MM.1S (cell line): ENCODE measurements around the gene AGPAT3.

Source experiments
- DNase-seq: peaks from one replicate; pipeline ENCODE4 v3.0.0-alpha.2; 2015
- H2AFZ ChIP-seq: fragments of 300-600 bp; sonication (generic); 2 replicates; pipeline ENCODE4 v1.6.0; 2016; ENCODE audit warnings: antibody characterized with exemption, low read length
- H3F3A ChIP-seq: fragments of 300-600 bp; sonication (generic); 2 replicates; pipeline ENCODE4 v1.6.1; 2016; ENCODE audit warnings: mild to moderate bottlenecking, antibody characterized with exemption, low read length, moderate library complexity, mixed read lengths; ENCODE audit not compliant: insufficient read depth
- H3K27ac ChIP-seq: fragments of 300-600 bp; sonication (generic); 2 replicates; pipeline ENCODE4 v1.5.1; 2016; ENCODE audit warnings: mild to moderate bottlenecking, low read length
- H3K27me3 ChIP-seq: fragments of 300-600 bp; sonication (generic); replicated peaks from 2 replicates; pipeline ENCODE4 v1.6.0; 2016; ENCODE audit warnings: low read length; ENCODE audit not compliant: insufficient read depth
- H3K36me3 ChIP-seq: fragments of 300-600 bp; sonication (generic); replicated peaks from 2 replicates; pipeline ENCODE4 v1.6.1; 2016; ENCODE audit warnings: mild to moderate bottlenecking, low read length, mixed read lengths; ENCODE audit not compliant: insufficient read depth
- H3K4me1 ChIP-seq: fragments of 300-600 bp; sonication (generic); 2 replicates; pipeline ENCODE4 v1.6.1; 2016; ENCODE audit warnings: low read length, mixed read lengths
- H3K4me2 ChIP-seq: fragments of 300-600 bp; sonication (generic); 2 replicates; pipeline ENCODE4 v1.6.0; 2016; ENCODE audit warnings: low read depth, low read length
- H3K4me3 ChIP-seq: fragments of 300-600 bp; sonication (generic); 2 replicates; pipeline ENCODE4 v1.5.1; 2016; ENCODE audit warnings: low read length, mixed read lengths
- H3K79me2 ChIP-seq: fragments of 300-600 bp; sonication (generic); 2 replicates; pipeline ENCODE4 v1.6.1; 2016; ENCODE audit warnings: mixed run types, low read length, mixed read lengths
- H3K9ac ChIP-seq: fragments of 300-600 bp; sonication (generic); 2 replicates; pipeline ENCODE4 v1.6.1; 2016; ENCODE audit warnings: low read length, mixed read lengths
- H3K9me2 ChIP-seq: fragments of 300-600 bp; sonication (generic); replicated peaks from 2 replicates; pipeline ENCODE4 v1.6.1; 2016; ENCODE audit warnings: mild to moderate bottlenecking, low read length, mixed read lengths; ENCODE audit not compliant: insufficient read depth
- H3K9me3 ChIP-seq: fragments of 300-600 bp; sonication (generic); replicated peaks from 2 replicates; pipeline ENCODE4 v1.6.1; 2016; ENCODE audit warnings: mild to moderate bottlenecking, low read length, mixed read lengths; ENCODE audit not compliant: insufficient read depth
- H4K20me1 ChIP-seq: fragments of 300-600 bp; sonication (generic); 2 replicates; pipeline ENCODE4 v1.6.1; 2016; ENCODE audit warnings: mild to moderate bottlenecking, low read length, moderate library complexity, mixed read lengths; ENCODE audit not compliant: insufficient read depth
- EZH2 ChIP-seq: fragments of 300-600 bp; sonication (generic); optimal IDR thresholded peaks from 2 replicates; pipeline ENCODE3; 2017; ENCODE audit warnings: low read depth, mild to moderate bottlenecking, antibody characterized with exemption, low read length, mixed read lengths
- EZH2phosphoT487 ChIP-seq: fragments of 300-600 bp; sonication (generic); IDR thresholded peaks from 2 replicates; pipeline ENCODE4 v1.6.1; 2018; ENCODE audit warnings: antibody characterized with exemption, low read length
- TF ChIP-seq, protein P1 (sequence below): fragments of 300-600 bp; sonication (generic); IDR thresholded peaks from 2 replicates; pipeline ENCODE4 v1.5.1; 2016; ENCODE audit warnings: antibody characterized with exemption, low read length, mixed read lengths

AGPAT3 gene

DNA sequence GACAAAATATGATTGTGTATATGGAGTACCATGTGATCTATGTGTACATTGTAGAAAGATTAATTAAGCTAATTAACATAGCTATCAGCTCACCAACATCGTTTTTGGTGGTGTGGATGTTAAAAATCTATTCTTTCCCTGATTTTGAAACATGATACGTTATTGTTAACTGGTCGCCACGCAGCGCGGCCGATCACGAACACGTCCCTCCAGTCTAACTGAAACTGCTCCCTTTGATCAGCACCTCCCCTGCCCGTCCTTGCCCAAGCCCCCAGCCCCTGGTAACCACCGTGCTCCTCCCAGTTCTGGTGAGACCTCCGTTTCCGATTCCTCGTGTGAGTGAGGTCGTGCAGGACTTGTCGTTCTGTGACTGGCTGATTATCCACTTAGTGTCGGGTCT is 67.0 kb downstream of the AGPAT3 start:
- Histone ChIP-seq H3K9me2 (no peaks in the 10 kb centered on the region), H3K9me3 (no peaks in the 10 kb centered on the region), H3K27me3 (no peaks in the 10 kb centered on the region), H3F3A (no peaks in the 10 kb centered on the region), H3K27ac (no peak overlapping the region), H3K4me3 (no peak overlapping the region), H3K36me3 (no peaks in the 10 kb centered on the region; the same call in 1 of the 2 replicates), H3K9ac (no peak overlapping the region), H2AFZ (no peak overlapping the region), H4K20me1 (0 out of 2 replicates have a peak, but pooled peaks cover 3% of the 10 kb centered on the region), H3K4me2 (no peak overlapping the region), H3K4me1 (no peaks in the 10 kb centered on the region), H3K79me2 (peaks cover 93% of the 10 kb centered on the region)
- no peak for DNase-seq
- TF ChIP-seq, protein P1, sequence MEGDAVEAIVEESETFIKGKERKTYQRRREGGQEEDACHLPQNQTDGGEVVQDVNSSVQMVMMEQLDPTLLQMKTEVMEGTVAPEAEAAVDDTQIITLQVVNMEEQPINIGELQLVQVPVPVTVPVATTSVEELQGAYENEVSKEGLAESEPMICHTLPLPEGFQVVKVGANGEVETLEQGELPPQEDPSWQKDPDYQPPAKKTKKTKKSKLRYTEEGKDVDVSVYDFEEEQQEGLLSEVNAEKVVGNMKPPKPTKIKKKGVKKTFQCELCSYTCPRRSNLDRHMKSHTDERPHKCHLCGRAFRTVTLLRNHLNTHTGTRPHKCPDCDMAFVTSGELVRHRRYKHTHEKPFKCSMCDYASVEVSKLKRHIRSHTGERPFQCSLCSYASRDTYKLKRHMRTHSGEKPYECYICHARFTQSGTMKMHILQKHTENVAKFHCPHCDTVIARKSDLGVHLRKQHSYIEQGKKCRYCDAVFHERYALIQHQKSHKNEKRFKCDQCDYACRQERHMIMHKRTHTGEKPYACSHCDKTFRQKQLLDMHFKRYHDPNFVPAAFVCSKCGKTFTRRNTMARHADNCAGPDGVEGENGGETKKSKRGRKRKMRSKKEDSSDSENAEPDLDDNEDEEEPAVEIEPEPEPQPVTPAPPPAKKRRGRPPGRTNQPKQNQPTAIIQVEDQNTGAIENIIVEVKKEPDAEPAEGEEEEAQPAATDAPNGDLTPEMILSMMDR: no peak
- TF ChIP-seq EZH2: no peak
- TF ChIP-seq EZH2phosphoT487: no peak

DNA sequence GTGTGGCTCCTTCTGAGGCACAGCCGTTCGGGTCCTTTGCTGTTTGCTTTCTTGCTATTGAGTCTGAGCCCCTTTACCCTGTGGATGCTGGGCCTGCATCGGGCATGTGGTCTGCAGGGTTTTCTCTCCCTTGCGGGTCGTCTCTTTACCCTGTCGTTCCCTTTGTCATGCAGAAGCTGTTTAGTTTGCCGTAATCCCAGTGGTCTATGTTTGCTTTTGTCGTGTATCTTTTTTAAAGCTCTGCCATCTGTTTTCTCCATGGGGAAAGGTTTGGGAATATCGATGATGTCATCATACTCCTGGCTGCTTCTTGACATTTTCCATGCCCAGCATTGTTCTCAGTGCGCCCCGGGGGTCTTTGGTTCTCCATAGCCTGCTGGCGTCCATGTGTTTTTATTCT is 68.2 kb downstream of the AGPAT3 start:
- no peaks in the 10 kb centered on the region for H3K36me3 ChIP-seq
- no peak overlapping the region for H2AFZ ChIP-seq
- TF ChIP-seq, protein P1: no peak
- no peak for TF ChIP-seq EZH2phosphoT487
- no peak for TF ChIP-seq EZH2
- H3K4me1 ChIP-seq: peaks cover 5% of the 10 kb centered on the region; the same call in 1 of the 2 replicates
- no peak for DNase-seq
- H3K9me2 ChIP-seq: no peaks in the 10 kb centered on the region
- H3K27ac ChIP-seq: no peak overlapping the region
- no peaks in the 10 kb centered on the region for H3K9me3 ChIP-seq
- H3K4me2 ChIP-seq: no peak overlapping the region
- no peaks in the 10 kb centered on the region for H3K27me3 ChIP-seq
- H3K9ac ChIP-seq: no peak overlapping the region
- H3K4me3 ChIP-seq: no peak overlapping the region
- H4K20me1 ChIP-seq: 0 out of 2 replicates have a peak, but pooled peaks cover 3% of the 10 kb centered on the region
- H3F3A ChIP-seq: 0 out of 2 replicates have a peak, but pooled peaks cover 5% of the 10 kb centered on the region
- peaks cover 92% of the 10 kb centered on the region for H3K79me2 ChIP-seq

DNA sequence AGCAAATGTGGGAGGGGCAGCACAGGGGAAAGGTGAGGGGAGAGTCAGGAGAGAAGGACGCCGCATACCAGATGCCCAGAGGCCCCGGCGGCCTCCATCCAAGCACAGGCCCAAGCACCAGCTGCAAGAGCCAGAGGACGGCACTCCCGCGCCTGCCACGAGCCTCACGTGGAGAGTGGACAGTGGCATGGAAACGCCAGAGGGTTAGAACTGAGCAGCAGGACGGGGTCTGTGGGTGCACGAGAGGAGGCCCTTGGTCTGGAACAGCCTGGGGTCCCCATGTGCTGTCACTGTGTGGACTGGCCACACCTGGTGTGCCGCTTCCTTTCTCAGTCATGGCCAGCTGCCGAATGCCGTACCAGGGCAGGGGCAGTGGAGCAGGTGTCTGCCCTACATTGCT is 68.7 kb downstream of the AGPAT3 start:
- H3F3A ChIP-seq: peaks cover 8% of the 10 kb centered on the region
- H2AFZ ChIP-seq: no peak overlapping the region
- H3K4me3 ChIP-seq: no peak overlapping the region
- no peak for DNase-seq
- H3K36me3 ChIP-seq: no peaks in the 10 kb centered on the region
- H3K4me1 ChIP-seq: peaks cover 5% of the 10 kb centered on the region; the same call in 1 of the 2 replicates
- H3K4me2 ChIP-seq: no peak overlapping the region
- H3K9me2 ChIP-seq: no peaks in the 10 kb centered on the region
- no peak overlapping the region for H3K9ac ChIP-seq
- H3K79me2 ChIP-seq: peaks cover 90% of the 10 kb centered on the region
- no peak for TF ChIP-seq EZH2phosphoT487
- TF ChIP-seq, protein P1: no peak
- no peak for TF ChIP-seq EZH2
- H3K9me3 ChIP-seq: no peaks in the 10 kb centered on the region
- H3K27me3 ChIP-seq: no peaks in the 10 kb centered on the region
- no peak overlapping the region for H3K27ac ChIP-seq
- 0 out of 2 replicates have a peak, but pooled peaks cover 3% of the 10 kb centered on the region for H4K20me1 ChIP-seq
